IMR-90 (cell line): ENCODE results near the gene SPSB4.

ENCODE experiments used
- CTCF ChIP-seq: conservative IDR thresholded peaks from 2 replicates; pipeline ENCODE4 v1.5.1; 2012; ENCODE audit warnings: mild to moderate bottlenecking, low read depth, low read length, improper control_type of control experiment
- POLR2A ChIP-seq: IDR thresholded peaks from 2 replicates; pipeline ENCODE4 v1.6.1; 2012; ENCODE audit warnings: mild to moderate bottlenecking, low read depth, low read length
- USF2 ChIP-seq: fragments of 150-350 bp; IDR thresholded peaks from 2 replicates; pipeline ENCODE4 v1.6.1; 2017; ENCODE audit warnings: mild to moderate bottlenecking, antibody characterized with exemption, low read length, low read depth

- TF ChIP-seq CTCF (no peak), USF2 (no peak), POLR2A (no peak)
Measured at GRCh38 chr3:141104151-141104821, 53.1 kb downstream of the SPSB4 start.
